HEK293 (cell line): ENCODE results near the gene NEU3.

Source experiments
- CTCF ChIA-PET: fragments of 350-600 bp; formaldehyde crosslinking; extraction: SDS; loops from one replicate; lab custom pipeline; 2021; ENCODE audit warnings: antibody characterized with exemption; lab: Yijun Ruan, JAX
- POLR2A ChIA-PET: fragments of 300-600 bp; formaldehyde crosslinking; extraction: SDS; loops from one replicate; lab custom pipeline; 2020; ENCODE audit warnings: antibody characterized with exemption, inconsistent platforms; lab: Yijun Ruan, JAX
- H3K27ac ChIP-seq: fragments of 200-500 bp; sonication (Bioruptor generic); 2 replicates; pipeline ENCODE4 v1.5.1; 2014; ENCODE audit warnings: low read depth, low read length, control low read depth, inconsistent platforms; ENCODE audit errors: extremely low read depth
- H3K36me3 ChIP-seq, 2 experiments: fragments of 200-500 bp in 1 of 2; sonication (Bioruptor generic) in 1 of 2; 1 replicate in 1 of 2; 2 replicates in 1 of 2; pipeline ENCODE4 v1.5.1; 2014 to 2017; ENCODE audit warnings: inconsistent platforms in 2 of 2, low read length in 2 of 2; ENCODE audit not compliant: control insufficient read depth in 2 of 2, insufficient read depth in 1 of 2
- H3K4me1 ChIP-seq: fragments of 200-500 bp; sonication (Bioruptor generic); 2 replicates; pipeline ENCODE4 v1.5.1; 2014; ENCODE audit warnings: mild to moderate bottlenecking, low read length, inconsistent platforms; ENCODE audit not compliant: control insufficient read depth, insufficient read depth
- H3K4me3 ChIP-seq: 2 replicates; pipeline ENCODE4 v1.5.1; 2011; ENCODE audit warnings: low read depth, mild to moderate bottlenecking, control low read depth, low read length, moderate library complexity
- H3K9me3 ChIP-seq: fragments of 200-500 bp; sonication (Bioruptor generic); 2 replicates; pipeline ENCODE4 v1.5.1; 2014; ENCODE audit warnings: low read depth, low read length, inconsistent platforms; ENCODE audit not compliant: control insufficient read depth, insufficient read depth
- ZIC2 ChIP-seq: fragments of 450-650 bp; formaldehyde crosslinking; IDR thresholded peaks from 2 replicates; pipeline ENCODE4 v1.5.1; 2016; ENCODE audit warnings: missing biosample characterization, missing genetic modification characterization
- ZNF146 ChIP-seq: fragments of 450-650 bp; formaldehyde crosslinking; IDR thresholded peaks from 2 replicates; pipeline ENCODE4 v1.5.1; 2016; ENCODE audit warnings: missing biosample characterization, missing genetic modification characterization
- ZNF169 ChIP-seq: fragments of 450-650 bp; formaldehyde crosslinking; IDR thresholded peaks from 2 replicates; pipeline ENCODE4 v1.5.1; 2016; ENCODE audit warnings: missing biosample characterization, missing genetic modification characterization
- ZNF248 ChIP-seq: fragments of 450-650 bp; formaldehyde crosslinking; IDR thresholded peaks from 2 replicates; pipeline ENCODE4 v1.5.1; 2017; ENCODE audit warnings: missing biosample characterization, missing genetic modification characterization
- ZNF37A ChIP-seq: fragments of 450-650 bp; IDR thresholded peaks from 2 replicates; pipeline ENCODE4 v1.5.1; 2018; ENCODE audit warnings: missing biosample characterization, missing genetic modification characterization
- ZNF473 ChIP-seq: fragments of 450-650 bp; formaldehyde crosslinking; IDR thresholded peaks from 2 replicates; pipeline ENCODE4 v1.5.1; 2017; ENCODE audit warnings: missing biosample characterization, missing genetic modification characterization
- ZNF677 ChIP-seq: fragments of 450-650 bp; IDR thresholded peaks from 2 replicates; pipeline ENCODE4 v1.5.0; 2018; ENCODE audit warnings: missing biosample characterization, mild to moderate bottlenecking, missing genetic modification characterization, moderate library complexity
- ZNF76 ChIP-seq: fragments of 450-650 bp; formaldehyde crosslinking; IDR thresholded peaks from 2 replicates; pipeline ENCODE4; 2016; ENCODE audit warnings: low read depth, missing biosample characterization, missing genetic modification characterization, borderline replicate concordance
- ZNF777 ChIP-seq: fragments of 450-650 bp; formaldehyde crosslinking; IDR thresholded peaks from 2 replicates; pipeline ENCODE4 v1.5.1; 2017; ENCODE audit warnings: missing biosample characterization, missing genetic modification characterization, borderline replicate concordance
- TF ChIP-seq, protein P1 (sequence below): fragments of 450-650 bp; formaldehyde crosslinking; IDR thresholded peaks from 2 replicates; pipeline ENCODE4 v1.5.1; 2016; ENCODE audit warnings: missing biosample characterization, missing genetic modification characterization
- TF ChIP-seq, protein P2 (sequence below): fragments of 450-650 bp; formaldehyde crosslinking; IDR thresholded peaks from 2 replicates; pipeline ENCODE4 v1.5.1; 2016; ENCODE audit warnings: missing biosample characterization, missing genetic modification characterization
- TF ChIP-seq, protein P3 (sequence below): fragments of 450-650 bp; formaldehyde crosslinking; IDR thresholded peaks from 2 replicates; pipeline ENCODE4 v1.5.1; 2017; ENCODE audit warnings: missing biosample characterization, missing genetic modification characterization
- TF ChIP-seq, protein P4 (sequence below): fragments of 450-650 bp; IDR thresholded peaks from 2 replicates; pipeline ENCODE4 v1.5.1; 2018; ENCODE audit warnings: missing biosample characterization, mild to moderate bottlenecking, missing genetic modification characterization
- TF ChIP-seq, protein P5 (sequence below): fragments of 450-650 bp; formaldehyde crosslinking; IDR thresholded peaks from 2 replicates; pipeline ENCODE4 v1.5.1; 2016; ENCODE audit warnings: missing biosample characterization, missing genetic modification characterization, borderline replicate concordance
- TF ChIP-seq, protein P6 (sequence below): fragments of 450-650 bp; formaldehyde crosslinking; IDR thresholded peaks from 2 replicates; pipeline ENCODE4; 2016; ENCODE audit warnings: missing biosample characterization, missing genetic modification characterization

Gene NEU3

DNA sequence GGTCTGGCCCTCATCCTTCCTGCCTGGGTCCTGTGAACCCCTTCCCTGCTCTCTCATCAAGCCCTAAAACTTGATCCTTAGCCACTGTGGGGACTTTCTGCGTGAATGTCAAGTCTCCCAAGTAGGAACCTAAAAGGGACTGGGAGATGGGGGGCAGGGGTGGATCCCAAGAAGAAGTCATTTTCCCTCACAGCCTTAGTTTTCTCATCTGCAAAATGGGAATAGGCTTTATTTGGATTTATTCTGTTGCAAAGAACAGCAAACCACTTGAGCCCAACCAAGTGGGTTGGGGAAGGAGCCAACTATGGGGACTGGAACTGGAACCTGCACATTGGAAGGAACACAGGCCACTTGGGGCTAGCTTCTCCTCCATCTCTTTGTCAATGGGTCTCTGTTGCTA is 36.8 kb downstream of the NEU3 start:
- Histone ChIP-seq H3K4me3 (no peak overlapping the region), H3K36me3 (no peaks in the 10 kb centered on the region), H3K27ac (no peak overlapping the region), H3K4me1 (no peaks in the 10 kb centered on the region), H3K9me3 (no peaks in the 10 kb centered on the region)
- TF ChIP-seq ZIC2 (tag by site-specific recombination) (no peak), ZNF248 (tag by site-specific recombination) (no peak), ZNF76 (tag by site-specific recombination) (no peak), ZNF473 (tag by site-specific recombination) (no peak), ZNF169 (tag by site-specific recombination) (no peak), ZNF777 (tag by site-specific recombination) (no peak), ZNF677 (tag by site-specific recombination) (no peak), ZNF146 (tag by site-specific recombination) (no peak), ZNF37A (tag by site-specific recombination) (no peak)
- TF ChIP-seq, protein P1, sequence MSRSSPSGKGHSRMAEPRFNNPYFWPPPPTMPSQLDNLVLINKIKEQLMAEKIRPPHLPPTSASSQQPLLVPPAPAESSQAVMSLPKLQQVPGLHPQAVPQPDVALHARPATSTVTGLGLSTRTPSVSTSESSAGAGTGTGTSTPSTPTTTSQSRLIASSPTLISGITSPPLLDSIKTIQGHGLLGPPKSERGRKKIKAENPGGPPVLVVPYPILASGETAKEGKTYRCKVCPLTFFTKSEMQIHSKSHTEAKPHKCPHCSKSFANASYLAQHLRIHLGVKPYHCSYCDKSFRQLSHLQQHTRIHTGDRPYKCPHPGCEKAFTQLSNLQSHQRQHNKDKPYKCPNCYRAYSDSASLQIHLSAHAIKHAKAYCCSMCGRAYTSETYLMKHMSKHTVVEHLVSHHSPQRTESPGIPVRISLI (tag by site-specific recombination) = no peak
- TF ChIP-seq, protein P2, sequence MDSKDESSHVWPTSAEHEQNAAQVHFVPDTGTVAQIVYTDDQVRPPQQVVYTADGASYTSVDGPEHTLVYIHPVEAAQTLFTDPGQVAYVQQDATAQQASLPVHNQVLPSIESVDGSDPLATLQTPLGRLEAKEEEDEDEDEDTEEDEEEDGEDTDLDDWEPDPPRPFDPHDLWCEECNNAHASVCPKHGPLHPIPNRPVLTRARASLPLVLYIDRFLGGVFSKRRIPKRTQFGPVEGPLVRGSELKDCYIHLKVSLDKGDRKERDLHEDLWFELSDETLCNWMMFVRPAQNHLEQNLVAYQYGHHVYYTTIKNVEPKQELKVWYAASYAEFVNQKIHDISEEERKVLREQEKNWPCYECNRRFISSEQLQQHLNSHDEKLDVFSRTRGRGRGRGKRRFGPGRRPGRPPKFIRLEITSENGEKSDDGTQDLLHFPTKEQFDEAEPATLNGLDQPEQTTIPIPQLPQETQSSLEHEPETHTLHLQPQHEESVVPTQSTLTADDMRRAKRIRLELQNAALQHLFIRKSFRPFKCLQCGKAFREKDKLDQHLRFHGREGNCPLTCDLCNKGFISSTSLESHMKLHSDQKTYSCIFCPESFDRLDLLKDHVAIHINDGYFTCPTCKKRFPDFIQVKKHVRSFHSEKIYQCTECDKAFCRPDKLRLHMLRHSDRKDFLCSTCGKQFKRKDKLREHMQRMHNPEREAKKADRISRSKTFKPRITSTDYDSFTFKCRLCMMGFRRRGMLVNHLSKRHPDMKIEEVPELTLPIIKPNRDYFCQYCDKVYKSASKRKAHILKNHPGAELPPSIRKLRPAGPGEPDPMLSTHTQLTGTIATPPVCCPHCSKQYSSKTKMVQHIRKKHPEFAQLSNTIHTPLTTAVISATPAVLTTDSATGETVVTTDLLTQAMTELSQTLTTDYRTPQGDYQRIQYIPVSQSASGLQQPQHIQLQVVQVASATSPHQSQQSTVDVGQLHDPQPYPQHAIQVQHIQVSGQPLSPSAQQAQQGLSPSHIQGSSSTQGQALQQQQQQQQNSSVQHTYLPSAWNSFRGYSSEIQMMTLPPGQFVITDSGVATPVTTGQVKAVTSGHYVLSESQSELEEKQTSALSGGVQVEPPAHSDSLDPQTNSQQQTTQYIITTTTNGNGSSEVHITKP (tag by site-specific recombination) = no peak
- TF ChIP-seq, protein P3, sequence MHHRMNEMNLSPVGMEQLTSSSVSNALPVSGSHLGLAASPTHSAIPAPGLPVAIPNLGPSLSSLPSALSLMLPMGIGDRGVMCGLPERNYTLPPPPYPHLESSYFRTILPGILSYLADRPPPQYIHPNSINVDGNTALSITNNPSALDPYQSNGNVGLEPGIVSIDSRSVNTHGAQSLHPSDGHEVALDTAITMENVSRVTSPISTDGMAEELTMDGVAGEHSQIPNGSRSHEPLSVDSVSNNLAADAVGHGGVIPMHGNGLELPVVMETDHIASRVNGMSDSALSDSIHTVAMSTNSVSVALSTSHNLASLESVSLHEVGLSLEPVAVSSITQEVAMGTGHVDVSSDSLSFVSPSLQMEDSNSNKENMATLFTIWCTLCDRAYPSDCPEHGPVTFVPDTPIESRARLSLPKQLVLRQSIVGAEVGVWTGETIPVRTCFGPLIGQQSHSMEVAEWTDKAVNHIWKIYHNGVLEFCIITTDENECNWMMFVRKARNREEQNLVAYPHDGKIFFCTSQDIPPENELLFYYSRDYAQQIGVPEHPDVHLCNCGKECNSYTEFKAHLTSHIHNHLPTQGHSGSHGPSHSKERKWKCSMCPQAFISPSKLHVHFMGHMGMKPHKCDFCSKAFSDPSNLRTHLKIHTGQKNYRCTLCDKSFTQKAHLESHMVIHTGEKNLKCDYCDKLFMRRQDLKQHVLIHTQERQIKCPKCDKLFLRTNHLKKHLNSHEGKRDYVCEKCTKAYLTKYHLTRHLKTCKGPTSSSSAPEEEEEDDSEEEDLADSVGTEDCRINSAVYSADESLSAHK (tag by site-specific recombination) = no peak
- TF ChIP-seq, protein P4, sequence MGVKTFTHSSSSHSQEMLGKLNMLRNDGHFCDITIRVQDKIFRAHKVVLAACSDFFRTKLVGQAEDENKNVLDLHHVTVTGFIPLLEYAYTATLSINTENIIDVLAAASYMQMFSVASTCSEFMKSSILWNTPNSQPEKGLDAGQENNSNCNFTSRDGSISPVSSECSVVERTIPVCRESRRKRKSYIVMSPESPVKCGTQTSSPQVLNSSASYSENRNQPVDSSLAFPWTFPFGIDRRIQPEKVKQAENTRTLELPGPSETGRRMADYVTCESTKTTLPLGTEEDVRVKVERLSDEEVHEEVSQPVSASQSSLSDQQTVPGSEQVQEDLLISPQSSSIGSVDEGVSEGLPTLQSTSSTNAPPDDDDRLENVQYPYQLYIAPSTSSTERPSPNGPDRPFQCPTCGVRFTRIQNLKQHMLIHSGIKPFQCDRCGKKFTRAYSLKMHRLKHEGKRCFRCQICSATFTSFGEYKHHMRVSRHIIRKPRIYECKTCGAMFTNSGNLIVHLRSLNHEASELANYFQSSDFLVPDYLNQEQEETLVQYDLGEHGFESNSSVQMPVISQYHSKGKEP = no peak
- TF ChIP-seq, protein P5, sequence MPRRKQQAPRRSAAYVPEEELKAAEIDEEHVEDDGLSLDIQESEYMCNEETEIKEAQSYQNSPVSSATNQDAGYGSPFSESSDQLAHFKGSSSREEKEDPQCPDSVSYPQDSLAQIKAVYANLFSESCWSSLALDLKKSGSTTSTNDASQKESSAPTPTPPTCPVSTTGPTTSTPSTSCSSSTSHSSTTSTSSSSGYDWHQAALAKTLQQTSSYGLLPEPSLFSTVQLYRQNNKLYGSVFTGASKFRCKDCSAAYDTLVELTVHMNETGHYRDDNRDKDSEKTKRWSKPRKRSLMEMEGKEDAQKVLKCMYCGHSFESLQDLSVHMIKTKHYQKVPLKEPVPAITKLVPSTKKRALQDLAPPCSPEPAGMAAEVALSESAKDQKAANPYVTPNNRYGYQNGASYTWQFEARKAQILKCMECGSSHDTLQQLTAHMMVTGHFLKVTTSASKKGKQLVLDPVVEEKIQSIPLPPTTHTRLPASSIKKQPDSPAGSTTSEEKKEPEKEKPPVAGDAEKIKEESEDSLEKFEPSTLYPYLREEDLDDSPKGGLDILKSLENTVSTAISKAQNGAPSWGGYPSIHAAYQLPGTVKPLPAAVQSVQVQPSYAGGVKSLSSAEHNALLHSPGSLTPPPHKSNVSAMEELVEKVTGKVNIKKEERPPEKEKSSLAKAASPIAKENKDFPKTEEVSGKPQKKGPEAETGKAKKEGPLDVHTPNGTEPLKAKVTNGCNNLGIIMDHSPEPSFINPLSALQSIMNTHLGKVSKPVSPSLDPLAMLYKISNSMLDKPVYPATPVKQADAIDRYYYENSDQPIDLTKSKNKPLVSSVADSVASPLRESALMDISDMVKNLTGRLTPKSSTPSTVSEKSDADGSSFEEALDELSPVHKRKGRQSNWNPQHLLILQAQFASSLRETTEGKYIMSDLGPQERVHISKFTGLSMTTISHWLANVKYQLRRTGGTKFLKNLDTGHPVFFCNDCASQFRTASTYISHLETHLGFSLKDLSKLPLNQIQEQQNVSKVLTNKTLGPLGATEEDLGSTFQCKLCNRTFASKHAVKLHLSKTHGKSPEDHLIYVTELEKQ (tag by site-specific recombination) = no peak
- TF ChIP-seq, protein P6, sequence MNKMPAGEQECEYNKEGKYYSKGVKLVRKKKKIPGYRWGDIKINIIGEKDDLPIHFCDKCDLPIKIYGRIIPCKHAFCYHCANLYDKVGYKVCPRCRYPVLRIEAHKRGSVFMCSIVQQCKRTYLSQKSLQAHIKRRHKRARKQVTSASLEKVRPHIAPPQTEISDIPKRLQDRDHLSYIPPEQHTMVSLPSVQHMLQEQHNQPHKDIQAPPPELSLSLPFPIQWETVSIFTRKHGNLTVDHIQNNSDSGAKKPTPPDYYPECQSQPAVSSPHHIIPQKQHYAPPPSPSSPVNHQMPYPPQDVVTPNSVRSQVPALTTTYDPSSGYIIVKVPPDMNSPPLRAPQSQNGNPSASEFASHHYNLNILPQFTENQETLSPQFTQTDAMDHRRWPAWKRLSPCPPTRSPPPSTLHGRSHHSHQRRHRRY (tag by site-specific recombination) = no peak
- ChIA-PET POLR2A (no interaction called here), CTCF (interaction anchor here (0.6 to 8.8 kb wide), 6 partner anchors 23 to 1412 kb away, joined by 3 to 90 read pairs (median 10); partner anchors contain the start of gene TPBGL)
